OCI-LY7 (cell line): ENCODE results near the gene ARL6IP5.

Source experiments
- EZH2phosphoT487 ChIP-seq: fragments of 200-600 bp; sonication (generic); IDR thresholded peaks from 2 replicates; pipeline ENCODE4 v1.6.1; 2018; ENCODE audit warnings: low read depth, borderline replicate concordance, mild to moderate bottlenecking, mixed run types, antibody characterized with exemption, low read length, moderate library complexity, mixed read lengths
- TF ChIP-seq, protein P1 (sequence below): fragments of 200-600 bp; sonication (generic); conservative IDR thresholded peaks from 2 replicates; pipeline ENCODE4 v1.5.1; 2014; ENCODE audit warnings: mild to moderate bottlenecking, antibody characterized with exemption, low read length, moderate library complexity, mixed read lengths

DNA sequence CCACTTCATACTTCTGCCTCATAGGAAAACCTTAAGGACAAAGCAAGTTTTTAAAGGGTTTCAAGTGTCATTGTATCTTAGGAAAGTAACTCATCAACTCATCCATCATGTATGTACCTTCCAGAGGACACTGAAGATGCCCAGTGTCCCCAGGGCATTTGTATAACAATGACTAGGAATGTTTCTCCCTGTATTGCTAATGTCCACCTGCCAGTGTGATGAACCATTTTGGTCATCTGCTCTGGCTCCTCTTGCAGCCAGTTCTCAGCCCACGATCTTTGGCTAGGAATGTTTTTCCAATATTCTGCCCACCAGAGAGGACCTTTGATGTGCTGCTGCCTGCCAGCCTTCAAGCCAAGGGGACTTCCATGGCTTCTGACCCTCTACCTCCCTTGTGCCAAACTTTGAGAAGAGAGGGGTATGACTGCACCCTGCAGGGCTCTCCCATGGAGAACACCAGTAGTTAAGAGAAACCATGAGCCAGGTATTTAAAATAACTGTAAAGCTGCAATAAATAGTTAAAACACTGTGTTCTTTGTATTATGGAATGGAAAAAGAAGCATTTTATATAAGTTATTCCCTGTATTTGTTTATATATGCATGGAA is 26.3 kb downstream of the ARL6IP5 start:
- TF ChIP-seq, protein P1, sequence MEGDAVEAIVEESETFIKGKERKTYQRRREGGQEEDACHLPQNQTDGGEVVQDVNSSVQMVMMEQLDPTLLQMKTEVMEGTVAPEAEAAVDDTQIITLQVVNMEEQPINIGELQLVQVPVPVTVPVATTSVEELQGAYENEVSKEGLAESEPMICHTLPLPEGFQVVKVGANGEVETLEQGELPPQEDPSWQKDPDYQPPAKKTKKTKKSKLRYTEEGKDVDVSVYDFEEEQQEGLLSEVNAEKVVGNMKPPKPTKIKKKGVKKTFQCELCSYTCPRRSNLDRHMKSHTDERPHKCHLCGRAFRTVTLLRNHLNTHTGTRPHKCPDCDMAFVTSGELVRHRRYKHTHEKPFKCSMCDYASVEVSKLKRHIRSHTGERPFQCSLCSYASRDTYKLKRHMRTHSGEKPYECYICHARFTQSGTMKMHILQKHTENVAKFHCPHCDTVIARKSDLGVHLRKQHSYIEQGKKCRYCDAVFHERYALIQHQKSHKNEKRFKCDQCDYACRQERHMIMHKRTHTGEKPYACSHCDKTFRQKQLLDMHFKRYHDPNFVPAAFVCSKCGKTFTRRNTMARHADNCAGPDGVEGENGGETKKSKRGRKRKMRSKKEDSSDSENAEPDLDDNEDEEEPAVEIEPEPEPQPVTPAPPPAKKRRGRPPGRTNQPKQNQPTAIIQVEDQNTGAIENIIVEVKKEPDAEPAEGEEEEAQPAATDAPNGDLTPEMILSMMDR, result no peak
- no peak for TF ChIP-seq EZH2phosphoT487
